Epithelial cell of proximal tubule (primary cell): ENCODE measurements around the gene RPS8. TPM values are rescaled to one million over a fixed set of nuclear protein-coding genes. Genes with fewer than 3 reads are reported as not detected.

Experiments used
- DNase-seq: peaks from one replicate; pipeline ENCODE4 v3.0.0-alpha.2; 2011; ENCODE audit warnings: low read depth
- H3K4me3 ChIP-seq: 2 replicates; pipeline ENCODE4 v1.5.1; 2011; ENCODE audit warnings: low read depth, mild to moderate bottlenecking, low read length
- CTCF ChIP-seq: conservative IDR thresholded peaks from 2 replicates; pipeline ENCODE4 v1.5.1; 2012; ENCODE audit warnings: low read depth, mild to moderate bottlenecking, low read length
- total RNA-seq: library from RNA; depleted of rRNA; stranded (reverse); fragments of >200 nt; gene quantifications from 2 replicates; pipeline ENCODE4 v1.2.3, GENCODE V29; 2015

Gene RPS8
- total RNA-seq, 1 donor from 2014 or later = 2,814 TPM

GRCh38 chr1:44775930-44776729 lies 790 bp downstream of the RPS8 start:
- peak overlapping the region; percentile 89 for H3K4me3 ChIP-seq
- TF ChIP-seq CTCF = no peak
- DNase-seq = no peak

GRCh38 chr1:44776730-44777068 lies 1.4 kb downstream of the RPS8 start:
- no peak for TF ChIP-seq CTCF
- DNase-seq = no peak
- H3K4me3 ChIP-seq = peak overlapping the region; percentile 89

- no peak for TF ChIP-seq CTCF
- DNase-seq = no peak
- peak overlapping the region; percentile 89 for H3K4me3 ChIP-seq
Measured at GRCh38 chr1:44777547-44777946, 2.2 kb downstream of the RPS8 start.

- TF ChIP-seq CTCF = no peak
- H3K4me3 ChIP-seq = no peak overlapping the region
- no peak for DNase-seq
Measured at GRCh38 chr1:44777969-44778635, 2.8 kb downstream of the RPS8 start.

- H3K4me3 ChIP-seq = no peak overlapping the region
- no peak for TF ChIP-seq CTCF
- DNase-seq = no peak
Measured at GRCh38 chr1:44778705-44779576, 3.6 kb downstream of the RPS8 start.

GRCh38 chr1:44780583-44781121 lies 5.3 kb downstream of the RPS8 start:
- no peak for TF ChIP-seq CTCF
- no peak for DNase-seq
- H3K4me3 ChIP-seq = no peak overlapping the region
